Neural crest cell (in vitro differentiated cells): ENCODE measurements around the gene ADSS2. TPM values are rescaled to one million over a fixed set of nuclear protein-coding genes. Genes with fewer than 3 reads are reported as not detected.

Source experiments
- DNase-seq: peaks from one replicate; pipeline ENCODE4 v3.0.0; 2021; ENCODE audit warnings: low read depth, mixed read lengths, low spot score
- H3K27ac Mint-ChIP-seq: one replicate; pipeline ENCODE4 v1.8.0; 2021; ENCODE audit warnings: mild to moderate bottlenecking, mixed read lengths; ENCODE audit not compliant: unreplicated experiment
- H3K27me3 Mint-ChIP-seq: 2 replicates; pipeline ENCODE4 v1.8.0; 2021; ENCODE audit warnings: low read depth, mild to moderate bottlenecking, mixed read lengths
- H3K36me3 Mint-ChIP-seq: 2 replicates; pipeline ENCODE4 v1.8.0; 2021; ENCODE audit warnings: low read depth, mild to moderate bottlenecking, mixed read lengths
- H3K4me1 Mint-ChIP-seq: 2 replicates; pipeline ENCODE4 v1.8.0; 2021; ENCODE audit warnings: mixed read lengths
- H3K4me3 Mint-ChIP-seq: one replicate; pipeline ENCODE4 v1.8.0; 2021; ENCODE audit warnings: mild to moderate bottlenecking, mixed read lengths
- H3K9me3 Mint-ChIP-seq: 2 replicates; pipeline ENCODE4 v1.8.0; 2021; ENCODE audit warnings: mixed read lengths
- total RNA-seq: library from RNA; stranded (reverse); gene quantifications from 2 replicates; pipeline ENCODE4 v1.2.1, GENCODE V29; 2021
- TF ChIP-seq, protein P1 (sequence below): fragments of 200-600 bp; sonication (generic); conservative IDR thresholded peaks from 2 replicates; pipeline ENCODE4 v1.5.0; 2021; ENCODE audit warnings: antibody characterized with exemption, mild to moderate bottlenecking

The ADSS2 gene
- total RNA-seq, 1 donor from 2014 or later = 66.2 TPM

DNA sequence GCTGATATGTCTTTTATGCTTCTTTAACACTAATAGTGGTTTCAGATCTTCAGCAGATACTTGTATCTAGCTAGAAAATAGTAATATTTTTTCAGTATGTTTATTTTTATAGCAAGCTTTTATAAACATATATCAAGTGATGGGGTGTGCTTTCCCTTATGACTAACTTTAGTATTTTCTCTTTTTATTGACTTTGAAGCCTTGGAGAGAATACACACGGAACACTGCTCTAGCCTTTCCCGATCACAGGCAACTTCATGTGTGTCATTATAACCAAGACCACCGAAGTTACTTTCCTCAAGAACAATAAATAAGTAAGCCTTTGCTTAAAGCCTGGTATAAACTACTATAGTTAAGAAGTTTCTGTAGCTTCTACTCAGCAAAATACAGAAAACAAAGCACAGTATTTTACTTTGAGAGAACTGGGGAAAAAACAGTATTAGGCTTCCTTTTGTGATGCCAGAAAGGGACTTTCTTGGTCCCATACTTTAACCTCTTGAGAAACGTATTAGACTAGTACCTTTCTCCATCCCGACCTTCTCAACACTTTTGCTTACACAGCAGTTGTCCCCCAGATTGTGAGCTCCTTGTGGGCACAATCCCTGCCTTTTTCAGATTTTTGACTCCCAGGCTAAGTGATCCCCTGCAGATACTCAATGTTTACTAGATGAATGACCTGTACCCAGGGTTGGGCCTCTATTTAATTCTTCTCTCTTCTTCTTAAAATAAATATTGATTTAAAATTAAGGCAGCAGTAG is 3.3 kb downstream of the ADSS2 start:
- H3K27me3 Mint-ChIP-seq = no peaks in the 10 kb centered on the region
- H3K9me3 Mint-ChIP-seq = no peaks in the 10 kb centered on the region
- H3K27ac Mint-ChIP-seq = no peak overlapping the region
- peaks cover 62% of the 10 kb centered on the region for H3K4me1 Mint-ChIP-seq
- TF ChIP-seq, protein P1, sequence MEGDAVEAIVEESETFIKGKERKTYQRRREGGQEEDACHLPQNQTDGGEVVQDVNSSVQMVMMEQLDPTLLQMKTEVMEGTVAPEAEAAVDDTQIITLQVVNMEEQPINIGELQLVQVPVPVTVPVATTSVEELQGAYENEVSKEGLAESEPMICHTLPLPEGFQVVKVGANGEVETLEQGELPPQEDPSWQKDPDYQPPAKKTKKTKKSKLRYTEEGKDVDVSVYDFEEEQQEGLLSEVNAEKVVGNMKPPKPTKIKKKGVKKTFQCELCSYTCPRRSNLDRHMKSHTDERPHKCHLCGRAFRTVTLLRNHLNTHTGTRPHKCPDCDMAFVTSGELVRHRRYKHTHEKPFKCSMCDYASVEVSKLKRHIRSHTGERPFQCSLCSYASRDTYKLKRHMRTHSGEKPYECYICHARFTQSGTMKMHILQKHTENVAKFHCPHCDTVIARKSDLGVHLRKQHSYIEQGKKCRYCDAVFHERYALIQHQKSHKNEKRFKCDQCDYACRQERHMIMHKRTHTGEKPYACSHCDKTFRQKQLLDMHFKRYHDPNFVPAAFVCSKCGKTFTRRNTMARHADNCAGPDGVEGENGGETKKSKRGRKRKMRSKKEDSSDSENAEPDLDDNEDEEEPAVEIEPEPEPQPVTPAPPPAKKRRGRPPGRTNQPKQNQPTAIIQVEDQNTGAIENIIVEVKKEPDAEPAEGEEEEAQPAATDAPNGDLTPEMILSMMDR = no peak
- DNase-seq = no peak
- peaks cover 5% of the 10 kb centered on the region for H3K36me3 Mint-ChIP-seq
- peak overlapping the region; percentile 81 for H3K4me3 Mint-ChIP-seq

DNA sequence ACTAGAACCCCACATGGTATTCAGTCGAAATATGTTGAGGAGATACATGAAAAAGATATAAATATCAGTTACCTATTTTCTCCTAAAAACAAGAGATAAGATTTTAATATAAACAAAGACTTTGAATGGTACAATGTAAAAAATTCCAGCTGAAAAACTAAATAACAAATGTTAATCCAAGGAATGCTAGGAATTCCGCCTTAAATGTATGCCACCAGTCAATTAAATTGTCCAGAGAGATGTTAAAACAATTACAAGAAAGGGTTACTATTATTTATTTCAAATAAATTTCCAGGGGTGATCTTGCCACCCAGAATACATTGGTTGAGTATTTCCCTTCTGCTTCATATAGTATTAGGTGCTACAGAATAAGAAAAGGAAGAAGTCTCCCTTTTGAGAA is 4.2 kb downstream of the ADSS2 start:
- Mint-ChIP-seq H3K9me3 (no peaks in the 10 kb centered on the region), H3K27me3 (no peaks in the 10 kb centered on the region), H3K36me3 (peaks cover 7% of the 10 kb centered on the region), H3K27ac (peak overlapping the region; percentile 79), H3K4me1 (peaks cover 68% of the 10 kb centered on the region), H3K4me3 (peak overlapping the region; percentile 75)
- no peak for DNase-seq
- TF ChIP-seq, protein P1 = no peak

DNA sequence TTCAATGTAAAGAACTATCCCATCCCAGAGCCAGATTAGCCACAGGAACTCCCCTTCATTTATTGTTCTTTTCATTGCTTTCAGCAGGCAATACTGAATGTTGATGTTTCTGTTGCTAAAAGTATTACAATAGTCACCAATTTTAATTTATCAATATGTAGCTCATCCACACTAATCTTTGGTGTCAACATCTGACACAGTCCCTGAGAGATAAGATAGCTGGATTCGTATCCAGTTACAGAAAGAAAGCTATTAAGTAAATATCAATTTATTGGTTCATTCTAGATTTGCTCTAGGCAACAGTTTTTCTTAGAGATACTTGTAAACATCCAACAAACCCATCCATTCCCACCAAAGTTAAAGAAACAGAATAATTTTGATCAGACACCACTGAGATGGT is 4.7 kb downstream of the ADSS2 start:
- peak overlapping the region; percentile 79 for H3K27ac Mint-ChIP-seq

DNA sequence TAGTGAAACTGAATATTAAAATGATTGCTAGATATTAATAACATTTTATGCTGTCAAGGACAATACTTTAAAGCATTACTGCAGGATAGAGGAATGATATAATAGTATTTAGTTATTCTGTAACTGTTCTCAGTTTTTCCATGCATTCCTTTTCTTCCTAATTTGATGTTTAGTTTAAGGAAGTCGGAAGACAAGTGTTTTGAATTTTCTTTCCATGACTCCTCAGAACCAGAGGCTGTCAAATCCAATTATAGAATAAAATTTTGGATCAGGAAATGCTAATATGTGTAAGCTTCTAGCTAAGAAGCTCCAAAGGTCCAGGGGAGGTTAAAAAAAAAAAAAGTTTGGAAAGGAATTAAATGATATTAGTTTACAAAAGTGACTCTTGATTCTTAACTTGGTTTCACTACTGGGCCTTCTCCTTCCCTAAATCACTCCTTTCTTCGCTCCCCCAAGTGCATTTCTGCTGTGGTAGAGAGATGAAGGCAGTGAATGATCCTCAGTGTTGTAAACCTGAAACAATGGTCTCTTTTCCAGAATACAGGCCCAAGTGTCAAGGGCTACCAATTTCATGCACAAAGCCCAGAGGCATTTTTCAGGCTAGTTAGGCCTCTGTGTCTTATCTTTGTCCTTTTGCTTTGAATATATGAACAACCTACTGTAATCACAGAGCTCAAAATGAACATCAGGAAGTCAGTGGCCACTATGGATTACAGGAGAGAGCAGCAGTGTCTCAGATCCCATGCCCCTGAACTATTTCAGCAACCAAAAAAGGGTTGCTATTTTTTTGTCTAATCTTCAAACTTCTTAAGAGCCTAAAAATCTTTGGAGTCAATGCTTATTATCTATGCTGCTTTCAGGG is 6.2 kb downstream of the ADSS2 start:
- Mint-ChIP-seq H3K27me3 (no peaks in the 10 kb centered on the region), H3K9me3 (no peaks in the 10 kb centered on the region), H3K36me3 (peaks cover 7% of the 10 kb centered on the region), H3K4me1 (peaks cover 61% of the 10 kb centered on the region), H3K27ac (peak overlapping the region; percentile 92), H3K4me3 (peak overlapping the region; percentile 81)
- TF ChIP-seq, protein P1 = no peak
- DNase-seq = no peak

More for the DNA sequence above, 4.7 kb downstream of the ADSS2 start:
- Mint-ChIP-seq H3K9me3 (no peaks in the 10 kb centered on the region), H3K36me3 (peaks cover 7% of the 10 kb centered on the region), H3K4me1 (peaks cover 65% of the 10 kb centered on the region), H3K27me3 (no peaks in the 10 kb centered on the region), H3K4me3 (peak overlapping the region; percentile 75)
- no peak for DNase-seq
- TF ChIP-seq, protein P1 = no peak

DNA sequence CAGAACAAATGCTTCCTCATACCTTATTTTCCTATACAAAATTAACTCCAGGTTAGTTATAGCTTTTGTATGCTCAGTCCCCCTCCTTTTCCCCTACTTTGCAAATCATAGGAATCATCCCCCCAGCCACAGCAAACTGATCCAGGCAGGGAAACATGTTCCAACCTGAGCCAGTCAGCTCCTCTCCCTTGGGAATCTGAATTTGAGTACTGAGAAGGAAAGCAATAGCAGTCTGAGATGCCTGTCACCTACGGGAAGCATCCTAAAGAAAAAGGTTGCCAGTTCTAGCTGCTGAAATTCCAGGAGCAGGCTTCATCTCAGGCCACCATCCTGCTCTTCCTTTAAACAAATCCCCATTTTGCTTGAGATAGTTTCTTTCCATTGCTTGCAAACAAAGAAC is 6.9 kb downstream of the ADSS2 start:
- Mint-ChIP-seq H3K4me1 (peaks cover 61% of the 10 kb centered on the region), H3K27ac (peak overlapping the region; percentile 92), H3K36me3 (peaks cover 10% of the 10 kb centered on the region), H3K27me3 (no peaks in the 10 kb centered on the region), H3K9me3 (no peaks in the 10 kb centered on the region), H3K4me3 (peak overlapping the region; percentile 81)
- TF ChIP-seq, protein P1 = no peak
- no peak for DNase-seq
